B cell (primary cell): ENCODE measurements around the gene CREG1.

ENCODE experiments used
- EZH2 ChIP-seq: IDR thresholded peaks from 2 replicates; pipeline ENCODE4 v1.6.1; 2012; ENCODE audit warnings: borderline replicate concordance, low read depth, mild to moderate bottlenecking, moderate library complexity, low read length; ENCODE audit not compliant: insufficient read depth, poor library complexity, severe bottlenecking
- TF ChIP-seq, protein P1 (sequence below): fragments of 200-600 bp; IDR thresholded peaks from one replicate; pipeline ENCODE4 v1.8.0; 2022; ENCODE audit warnings: antibody characterized with exemption, mild to moderate bottlenecking

DNA sequence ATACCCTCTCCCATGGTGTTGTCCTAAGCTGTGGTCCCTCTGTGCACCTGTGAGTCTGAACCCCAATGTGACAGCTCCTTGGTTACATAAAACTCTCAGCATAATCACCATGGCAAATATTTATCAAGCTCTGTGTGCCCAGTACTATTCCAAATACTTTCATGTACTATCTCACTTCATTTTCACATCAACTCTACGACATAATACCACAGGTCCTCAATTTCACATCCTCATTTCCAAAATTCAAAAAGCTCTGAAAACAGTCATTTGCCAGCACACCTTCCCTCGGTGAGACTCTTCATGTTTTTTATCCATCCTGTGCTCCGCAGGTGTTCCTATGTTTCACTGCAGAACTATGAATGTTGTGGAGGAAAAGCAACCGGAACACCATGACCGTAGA is 12.4 kb upstream of the CREG1 start:
- TF ChIP-seq, protein P1, sequence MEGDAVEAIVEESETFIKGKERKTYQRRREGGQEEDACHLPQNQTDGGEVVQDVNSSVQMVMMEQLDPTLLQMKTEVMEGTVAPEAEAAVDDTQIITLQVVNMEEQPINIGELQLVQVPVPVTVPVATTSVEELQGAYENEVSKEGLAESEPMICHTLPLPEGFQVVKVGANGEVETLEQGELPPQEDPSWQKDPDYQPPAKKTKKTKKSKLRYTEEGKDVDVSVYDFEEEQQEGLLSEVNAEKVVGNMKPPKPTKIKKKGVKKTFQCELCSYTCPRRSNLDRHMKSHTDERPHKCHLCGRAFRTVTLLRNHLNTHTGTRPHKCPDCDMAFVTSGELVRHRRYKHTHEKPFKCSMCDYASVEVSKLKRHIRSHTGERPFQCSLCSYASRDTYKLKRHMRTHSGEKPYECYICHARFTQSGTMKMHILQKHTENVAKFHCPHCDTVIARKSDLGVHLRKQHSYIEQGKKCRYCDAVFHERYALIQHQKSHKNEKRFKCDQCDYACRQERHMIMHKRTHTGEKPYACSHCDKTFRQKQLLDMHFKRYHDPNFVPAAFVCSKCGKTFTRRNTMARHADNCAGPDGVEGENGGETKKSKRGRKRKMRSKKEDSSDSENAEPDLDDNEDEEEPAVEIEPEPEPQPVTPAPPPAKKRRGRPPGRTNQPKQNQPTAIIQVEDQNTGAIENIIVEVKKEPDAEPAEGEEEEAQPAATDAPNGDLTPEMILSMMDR, result no peak
- TF ChIP-seq EZH2, result no peak
